Neural progenitor cell (in vitro differentiated cells): ENCODE measurements around the gene THYN1. TPM values are rescaled to one million over a fixed set of nuclear protein-coding genes. Genes with fewer than 3 reads are reported as not detected.

Experiments
- DNase-seq: peaks from one replicate; pipeline ENCODE4 v3.0.0-alpha.2; 2016; ENCODE audit warnings: low spot score
- H2AFZ ChIP-seq: fragments of 200-600 bp; sonication (generic); replicated peaks from 2 replicates; pipeline ENCODE4 v1.6.1; 2016; ENCODE audit warnings: antibody characterized with exemption
- H3F3A ChIP-seq: fragments of 200-600 bp; sonication (generic); 2 replicates; pipeline ENCODE4 v1.6.1; 2016; ENCODE audit warnings: antibody characterized with exemption, low read depth
- H3K27ac ChIP-seq: fragments of 200-600 bp; sonication (generic); 2 replicates; pipeline ENCODE4 v1.5.1; 2016; ENCODE audit warnings: mild to moderate bottlenecking
- H3K27me3 ChIP-seq: fragments of 200-600 bp; sonication (generic); 2 replicates; pipeline ENCODE4 v1.6.1; 2016; ENCODE audit warnings: mild to moderate bottlenecking, moderate library complexity
- H3K36me3 ChIP-seq: fragments of 200-600 bp; sonication (generic); 2 replicates; pipeline ENCODE4 v1.5.1; 2016
- H3K4me1 ChIP-seq: fragments of 200-600 bp; sonication (generic); 2 replicates; pipeline ENCODE4 v1.6.1; 2016; ENCODE audit warnings: mixed run types
- H3K4me2 ChIP-seq: fragments of 200-600 bp; sonication (generic); 2 replicates; pipeline ENCODE4 v1.6.1; 2016
- H3K4me3 ChIP-seq: fragments of 200-600 bp; sonication (generic); 2 replicates; pipeline ENCODE4 v1.5.1; 2016
- H3K79me2 ChIP-seq: fragments of 200-600 bp; sonication (generic); 2 replicates; pipeline ENCODE4 v1.6.1; 2016; ENCODE audit warnings: low read depth
- H3K9ac ChIP-seq: fragments of 200-600 bp; sonication (generic); 2 replicates; pipeline ENCODE4 v1.6.1; 2016
- H3K9me3 ChIP-seq: fragments of 200-600 bp; sonication (generic); 2 replicates; pipeline ENCODE4 v1.5.1; 2016; ENCODE audit warnings: low read depth
- H4K20me1 ChIP-seq: fragments of 200-600 bp; sonication (generic); 2 replicates; pipeline ENCODE4 v1.6.1; 2016; ENCODE audit warnings: low read depth
- H3K27ac Mint-ChIP-seq: 3 replicates; pipeline ENCODE4 v1.8.0; 2021; ENCODE audit warnings: mixed read lengths
- H3K27me3 Mint-ChIP-seq: 2 replicates; pipeline ENCODE4 v1.8.0; 2022; ENCODE audit warnings: low read depth, mild to moderate bottlenecking, inconsistent platforms, moderate library complexity, mixed read lengths; ENCODE audit not compliant: insufficient read depth
- H3K36me3 Mint-ChIP-seq: 3 replicates; pipeline ENCODE4 v1.8.0; 2021; ENCODE audit warnings: mixed read lengths
- H3K4me1 Mint-ChIP-seq: 3 replicates; pipeline ENCODE4 v1.8.0; 2021; ENCODE audit warnings: mixed read lengths
- H3K4me3 Mint-ChIP-seq: 3 replicates; pipeline ENCODE4 v1.8.0; 2021; ENCODE audit warnings: mild to moderate bottlenecking, moderate library complexity, mixed read lengths
- H3K9me3 Mint-ChIP-seq: 3 replicates; pipeline ENCODE4 v1.8.0; 2020; ENCODE audit warnings: mixed read lengths
- CTCF ChIP-seq: fragments of 200-600 bp; sonication (generic); IDR thresholded peaks from 2 replicates; pipeline ENCODE4 v1.5.1; 2017; ENCODE audit warnings: antibody characterized with exemption, mild to moderate bottlenecking
- EZH2 ChIP-seq: fragments of 200-600 bp; sonication (generic); IDR thresholded peaks from 2 replicates; pipeline ENCODE4 v1.6.1; 2017; ENCODE audit warnings: antibody characterized with exemption, mild to moderate bottlenecking, moderate library complexity
- EZH2phosphoT487 ChIP-seq: fragments of 200-600 bp; sonication (generic); IDR thresholded peaks from 2 replicates; pipeline ENCODE4 v1.6.1; 2017; ENCODE audit warnings: antibody characterized with exemption
- total RNA-seq: library from RNA; depleted of rRNA; stranded (reverse); fragments of >200 nt; gene quantifications from 2 replicates; pipeline ENCODE4 v1.2.3, GENCODE V29; 2015; ENCODE audit warnings: low replicate concordance

Gene THYN1
- total RNA-seq, 1 donor from 2014 or later, result 109 TPM

GRCh38 chr11:134272381-134273316 lies 19.5 kb upstream of the THYN1 start:
- Histone ChIP-seq H3K79me2 (no peaks in the 10 kb centered on the region), H3K4me2 (no peak overlapping the region), H2AFZ (no peak overlapping the region), H3K9ac (no peak overlapping the region), H3K4me3 (no peak overlapping the region), H3K27ac (no peak overlapping the region), H4K20me1 (peaks cover 14% of the 10 kb centered on the region), H3F3A (peaks cover 16% of the 10 kb centered on the region), H3K4me1 (peaks cover 6% of the 10 kb centered on the region), H3K27me3 (peaks cover 78% of the 10 kb centered on the region), H3K9me3 (no peaks in the 10 kb centered on the region), H3K36me3 (no peaks in the 10 kb centered on the region)
- H3K4me1 Mint-ChIP-seq, result peaks cover 44% of the 10 kb centered on the region
- no peaks in the 10 kb centered on the region for H3K36me3 Mint-ChIP-seq
- H3K27me3 Mint-ChIP-seq, result peaks cover 45% of the 10 kb centered on the region
- H3K4me3 Mint-ChIP-seq, result peak overlapping the region; percentile 64
- H3K27ac Mint-ChIP-seq, result no peak overlapping the region
- peak; percentile 42 for DNase-seq
- TF ChIP-seq EZH2phosphoT487 (no peak), EZH2 (no peak), CTCF (no peak)
- peaks cover 3% of the 10 kb centered on the region for H3K9me3 Mint-ChIP-seq

GRCh38 chr11:134271978-134272377 lies 18.8 kb upstream of the THYN1 start:
- Histone ChIP-seq H3K27me3 (peaks cover 71% of the 10 kb centered on the region), H3F3A (peaks cover 9% of the 10 kb centered on the region), H3K79me2 (no peaks in the 10 kb centered on the region), H3K4me1 (peaks cover 6% of the 10 kb centered on the region), H3K9me3 (no peaks in the 10 kb centered on the region), H3K36me3 (no peaks in the 10 kb centered on the region), H2AFZ (no peak overlapping the region), H3K4me3 (no peak overlapping the region), H3K27ac (no peak overlapping the region), H4K20me1 (peaks cover 14% of the 10 kb centered on the region), H3K4me2 (no peak overlapping the region), H3K9ac (no peak overlapping the region)
- H3K27me3 Mint-ChIP-seq, result peaks cover 38% of the 10 kb centered on the region
- H3K27ac Mint-ChIP-seq, result no peak overlapping the region
- TF ChIP-seq EZH2 (no peak), CTCF (no peak), EZH2phosphoT487 (no peak)
- DNase-seq, result no peak
- H3K36me3 Mint-ChIP-seq, result no peaks in the 10 kb centered on the region
- H3K9me3 Mint-ChIP-seq, result no peaks in the 10 kb centered on the region
- H3K4me1 Mint-ChIP-seq, result peaks cover 44% of the 10 kb centered on the region
- no peak overlapping the region for H3K4me3 Mint-ChIP-seq

- H3F3A ChIP-seq, result no peaks in the 10 kb centered on the region
- Mint-ChIP-seq H3K4me1 (peaks cover 44% of the 10 kb centered on the region), H3K36me3 (peaks cover under 1% of the 10 kb centered on the region), H3K27me3 (peaks cover 29% of the 10 kb centered on the region), H3K4me3 (no peak overlapping the region), H3K27ac (no peak overlapping the region), H3K9me3 (no peaks in the 10 kb centered on the region)
- H4K20me1 ChIP-seq, result peaks cover 12% of the 10 kb centered on the region
- no peaks in the 10 kb centered on the region for H3K36me3 ChIP-seq
- no peak overlapping the region for H3K27ac ChIP-seq
- no peak overlapping the region for H3K4me3 ChIP-seq
- H3K9ac ChIP-seq, result no peak overlapping the region
- H3K4me2 ChIP-seq, result no peak overlapping the region
- H3K27me3 ChIP-seq, result peaks cover 54% of the 10 kb centered on the region
- peaks cover 6% of the 10 kb centered on the region for H3K4me1 ChIP-seq
- H3K79me2 ChIP-seq, result no peaks in the 10 kb centered on the region
- TF ChIP-seq EZH2phosphoT487, result no peak
- peak; percentile 47 for TF ChIP-seq CTCF
- H3K9me3 ChIP-seq, result no peaks in the 10 kb centered on the region
- DNase-seq, result peak; percentile 52
- H2AFZ ChIP-seq, result no peak overlapping the region
Measured at GRCh38 chr11:134270250-134270714, 17.1 kb upstream of the THYN1 start.
